Measurements from ENCODE around the gene GPHA2.

The GPHA2 gene

DNA sequence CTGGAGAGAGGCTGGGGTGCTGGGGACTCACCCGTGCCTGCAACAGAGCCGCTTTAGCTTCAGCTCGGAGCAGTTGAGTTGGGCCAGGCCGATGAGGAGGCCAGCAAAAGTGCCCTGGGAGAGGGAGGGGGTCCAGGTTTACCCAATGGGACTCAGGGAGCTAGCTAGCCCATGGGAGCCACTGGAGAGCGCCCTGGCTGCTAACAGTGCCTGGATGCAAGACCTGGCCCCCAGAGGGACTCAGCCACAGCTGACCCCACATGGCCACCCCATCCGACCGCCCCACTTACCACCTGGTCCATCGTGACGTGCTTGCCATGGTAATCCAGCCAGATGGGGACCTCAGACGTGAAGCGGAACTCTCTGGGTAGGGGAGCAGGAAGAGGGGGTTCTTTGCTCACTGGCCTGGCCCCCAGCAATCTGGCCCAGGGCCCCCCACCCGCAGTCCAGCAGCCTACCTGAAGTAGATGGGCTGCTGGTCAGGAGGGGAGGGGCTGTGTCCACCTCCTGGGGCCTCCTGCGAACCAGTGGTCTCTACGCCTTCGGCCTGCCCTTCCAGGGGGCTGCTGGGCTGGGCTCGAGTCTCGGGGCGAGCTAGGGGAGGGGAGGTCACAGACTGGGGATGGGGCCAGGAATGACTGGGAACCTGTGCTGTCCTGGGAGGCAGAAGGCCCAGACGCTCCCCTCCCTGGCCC lies 38.2 kb downstream of the GPHA2 start:
- no peak for TF ChIP-seq EZH2phosphoT487 (IDR thresholded peaks at IDR 0.05; ENCODE audit: low read length)
- no peak for TF ChIP-seq EZH2 (optimal IDR thresholded peaks at IDR 0.05; ENCODE audit: low read depth, low read length)
- no peaks in the 10 kb centered on the region for H3F3A ChIP-seq (ENCODE audit: insufficient read depth, low read length)
- no peaks in the 10 kb centered on the region for H3K27me3 ChIP-seq (replicated peaks; ENCODE audit: insufficient read depth, low read length)
- no peak overlapping the region for H3K4me3 ChIP-seq (ENCODE audit: low read length)
- no peak for DNase-seq
- H3K79me2 ChIP-seq (ENCODE audit: low read length), result no peaks in the 10 kb centered on the region
- H3K4me2 ChIP-seq (ENCODE audit: low read depth, low read length), result no peak overlapping the region
- no peak overlapping the region for H3K27ac ChIP-seq (ENCODE audit: low read length)
- no peaks in the 10 kb centered on the region for H3K4me1 ChIP-seq (ENCODE audit: low read length)
- H3K36me3 ChIP-seq (replicated peaks; ENCODE audit: insufficient read depth, low read length), result no peaks in the 10 kb centered on the region
- H3K9me3 ChIP-seq (replicated peaks; ENCODE audit: insufficient read depth, low read length), result no peaks in the 10 kb centered on the region
- no peak overlapping the region for H2AFZ ChIP-seq (ENCODE audit: low read length)
- no peak overlapping the region for H3K9ac ChIP-seq (ENCODE audit: low read length)
- H3K9me2 ChIP-seq (replicated peaks; ENCODE audit: insufficient read depth, low read length), result no peaks in the 10 kb centered on the region
- H4K20me1 ChIP-seq (ENCODE audit: insufficient read depth, low read length), result no peaks in the 10 kb centered on the region

DNA sequence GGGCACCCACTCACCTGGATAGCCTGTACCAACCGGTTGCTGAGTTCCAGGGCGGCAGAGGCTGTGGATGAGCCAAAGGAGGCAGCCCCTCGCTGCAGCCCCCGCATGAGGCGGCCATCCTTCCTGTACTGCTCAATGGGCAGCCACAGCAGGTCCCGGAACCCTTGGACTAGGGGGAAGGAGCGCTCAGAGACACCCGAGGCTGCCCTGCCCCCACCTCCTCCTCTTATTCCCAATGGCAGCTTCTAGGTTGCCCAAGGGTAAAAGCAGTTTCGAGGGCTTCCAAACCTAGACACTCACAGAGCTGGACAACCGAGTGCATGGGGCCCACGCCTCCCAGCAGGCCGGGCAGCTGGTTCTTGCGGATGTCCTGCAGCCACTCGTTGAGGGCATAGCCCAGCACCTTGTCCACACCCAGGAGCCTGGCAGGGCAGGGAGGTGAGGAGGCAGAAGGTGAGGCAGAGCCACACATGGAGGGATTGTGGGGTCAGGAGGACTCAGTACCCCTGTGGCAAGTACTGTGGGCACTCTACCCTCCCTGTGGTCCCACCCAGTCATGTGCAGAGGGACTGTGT lies 39.2 kb downstream of the GPHA2 start:
- H3K4me1 ChIP-seq (ENCODE audit: low read length), result no peaks in the 10 kb centered on the region
- no peaks in the 10 kb centered on the region for H4K20me1 ChIP-seq (ENCODE audit: insufficient read depth, low read length)
- no peak overlapping the region for H3K4me3 ChIP-seq (ENCODE audit: low read length)
- no peaks in the 10 kb centered on the region for H3K27me3 ChIP-seq (replicated peaks; ENCODE audit: insufficient read depth, low read length)
- no peaks in the 10 kb centered on the region for H3K36me3 ChIP-seq (replicated peaks; ENCODE audit: insufficient read depth, low read length)
- no peak overlapping the region for H2AFZ ChIP-seq (ENCODE audit: low read length)
- H3K27ac ChIP-seq (ENCODE audit: low read length), result no peak overlapping the region
- no peaks in the 10 kb centered on the region for H3K79me2 ChIP-seq (ENCODE audit: low read length)
- no peaks in the 10 kb centered on the region for H3K9me3 ChIP-seq (replicated peaks; ENCODE audit: insufficient read depth, low read length)
- H3K4me2 ChIP-seq (ENCODE audit: low read depth, low read length), result no peak overlapping the region
- H3F3A ChIP-seq (ENCODE audit: insufficient read depth, low read length), result no peaks in the 10 kb centered on the region
- TF ChIP-seq EZH2phosphoT487 (IDR thresholded peaks at IDR 0.05; ENCODE audit: low read length) (no peak), EZH2 (optimal IDR thresholded peaks at IDR 0.05; ENCODE audit: low read depth, low read length) (no peak)
- TF ChIP-seq, protein P1, sequence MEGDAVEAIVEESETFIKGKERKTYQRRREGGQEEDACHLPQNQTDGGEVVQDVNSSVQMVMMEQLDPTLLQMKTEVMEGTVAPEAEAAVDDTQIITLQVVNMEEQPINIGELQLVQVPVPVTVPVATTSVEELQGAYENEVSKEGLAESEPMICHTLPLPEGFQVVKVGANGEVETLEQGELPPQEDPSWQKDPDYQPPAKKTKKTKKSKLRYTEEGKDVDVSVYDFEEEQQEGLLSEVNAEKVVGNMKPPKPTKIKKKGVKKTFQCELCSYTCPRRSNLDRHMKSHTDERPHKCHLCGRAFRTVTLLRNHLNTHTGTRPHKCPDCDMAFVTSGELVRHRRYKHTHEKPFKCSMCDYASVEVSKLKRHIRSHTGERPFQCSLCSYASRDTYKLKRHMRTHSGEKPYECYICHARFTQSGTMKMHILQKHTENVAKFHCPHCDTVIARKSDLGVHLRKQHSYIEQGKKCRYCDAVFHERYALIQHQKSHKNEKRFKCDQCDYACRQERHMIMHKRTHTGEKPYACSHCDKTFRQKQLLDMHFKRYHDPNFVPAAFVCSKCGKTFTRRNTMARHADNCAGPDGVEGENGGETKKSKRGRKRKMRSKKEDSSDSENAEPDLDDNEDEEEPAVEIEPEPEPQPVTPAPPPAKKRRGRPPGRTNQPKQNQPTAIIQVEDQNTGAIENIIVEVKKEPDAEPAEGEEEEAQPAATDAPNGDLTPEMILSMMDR (IDR thresholded peaks at IDR 0.05; ENCODE audit: low read length), result no peak
- H3K9me2 ChIP-seq (replicated peaks; ENCODE audit: insufficient read depth, low read length), result no peaks in the 10 kb centered on the region
- no peak overlapping the region for H3K9ac ChIP-seq (ENCODE audit: low read length)
- no peak for DNase-seq

DNA sequence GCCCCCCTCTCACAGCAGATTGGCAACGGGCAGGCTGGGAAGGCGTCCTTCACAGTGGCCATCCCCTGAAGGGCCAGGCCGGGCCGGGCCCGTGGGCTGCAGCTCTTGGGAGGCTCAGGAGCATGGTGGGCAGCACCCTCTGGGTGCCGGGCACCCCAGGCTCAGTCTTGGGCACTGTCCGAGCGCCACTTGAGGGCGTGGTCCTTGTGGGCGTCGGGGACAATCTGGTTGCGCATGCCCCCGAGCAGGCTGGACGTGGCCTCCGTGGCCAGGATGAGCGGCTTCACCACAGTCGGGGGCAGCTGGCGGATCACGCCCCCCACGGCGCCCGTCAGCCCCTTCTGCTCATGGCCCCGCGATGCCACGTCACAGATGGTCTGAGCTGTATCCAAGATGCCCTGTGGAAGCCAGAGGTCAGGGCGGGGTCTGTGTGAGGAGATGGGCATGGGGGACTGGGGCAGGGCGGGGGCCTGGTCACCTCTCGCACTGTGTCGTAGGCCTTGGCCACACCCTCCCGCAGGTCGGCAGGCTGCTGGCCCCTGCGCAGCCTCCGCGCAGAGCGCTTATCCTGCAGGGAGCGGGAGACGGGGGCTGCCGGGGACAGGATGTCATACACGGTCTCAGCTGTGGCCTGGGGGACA lies 40.8 kb downstream of the GPHA2 start:
- Histone ChIP-seq H3K4me1 (ENCODE audit: low read length) (no peaks in the 10 kb centered on the region), H3K9me2 (replicated peaks; ENCODE audit: insufficient read depth, low read length) (no peaks in the 10 kb centered on the region), H3K4me2 (ENCODE audit: low read depth, low read length) (no peak overlapping the region), H4K20me1 (ENCODE audit: insufficient read depth, low read length) (no peaks in the 10 kb centered on the region), H3K79me2 (ENCODE audit: low read length) (no peaks in the 10 kb centered on the region), H2AFZ (ENCODE audit: low read length) (no peak overlapping the region), H3K36me3 (replicated peaks; ENCODE audit: insufficient read depth, low read length) (no peaks in the 10 kb centered on the region), H3F3A (ENCODE audit: insufficient read depth, low read length) (no peaks in the 10 kb centered on the region), H3K9me3 (replicated peaks; ENCODE audit: insufficient read depth, low read length) (no peaks in the 10 kb centered on the region), H3K27me3 (replicated peaks; ENCODE audit: insufficient read depth, low read length) (no peaks in the 10 kb centered on the region), H3K4me3 (ENCODE audit: low read length) (no peak overlapping the region), H3K9ac (ENCODE audit: low read length) (no peak overlapping the region), H3K27ac (ENCODE audit: low read length) (no peak overlapping the region)
- TF ChIP-seq, protein P1 (IDR thresholded peaks at IDR 0.05; ENCODE audit: low read length), result no peak
- no peak for TF ChIP-seq EZH2phosphoT487 (IDR thresholded peaks at IDR 0.05; ENCODE audit: low read length)
- no peak for TF ChIP-seq EZH2 (optimal IDR thresholded peaks at IDR 0.05; ENCODE audit: low read depth, low read length)
- DNase-seq, result no peak
